ENCODE data around the gene GFER. TPM values are rescaled to one million over a fixed set of nuclear protein-coding genes. Genes with fewer than 3 reads are reported as not detected.
A peak's percentile ranks its signal among the peaks of the same experiment; 100 is the strongest.

GFER gene
- total and polyA plus RNA-seq, 8 donors, result 17.1 to 62.0 (median 25.9) TPM

GRCh38 chr16:1980770-1981087, 3.3 kb upstream of the GFER start:
- Histone ChIP-seq H3K27ac (no peak overlapping the region), H3K27me3 (no peaks in the 10 kb centered on the region), H3K9me3 (no peaks in the 10 kb centered on the region), H3K4me3 (no peak overlapping the region), H3K4me1 (peaks cover 0 to 17% (median 12%) of the 10 kb centered on the region in 3 donors), H3K36me3 (peaks cover 0 to 19% (median 10%) of the 10 kb centered on the region in 3 donors)
- ATAC-seq, result no peak
- WGBS, 2 donors, result 28 to 32% methylated on average over 16 of the region's 16 CpGs
- intact Hi-C loops (cut with DNase I), result no loop called here
- FAIRE-seq, result no peak
- TF ChIP-seq, protein P1, sequence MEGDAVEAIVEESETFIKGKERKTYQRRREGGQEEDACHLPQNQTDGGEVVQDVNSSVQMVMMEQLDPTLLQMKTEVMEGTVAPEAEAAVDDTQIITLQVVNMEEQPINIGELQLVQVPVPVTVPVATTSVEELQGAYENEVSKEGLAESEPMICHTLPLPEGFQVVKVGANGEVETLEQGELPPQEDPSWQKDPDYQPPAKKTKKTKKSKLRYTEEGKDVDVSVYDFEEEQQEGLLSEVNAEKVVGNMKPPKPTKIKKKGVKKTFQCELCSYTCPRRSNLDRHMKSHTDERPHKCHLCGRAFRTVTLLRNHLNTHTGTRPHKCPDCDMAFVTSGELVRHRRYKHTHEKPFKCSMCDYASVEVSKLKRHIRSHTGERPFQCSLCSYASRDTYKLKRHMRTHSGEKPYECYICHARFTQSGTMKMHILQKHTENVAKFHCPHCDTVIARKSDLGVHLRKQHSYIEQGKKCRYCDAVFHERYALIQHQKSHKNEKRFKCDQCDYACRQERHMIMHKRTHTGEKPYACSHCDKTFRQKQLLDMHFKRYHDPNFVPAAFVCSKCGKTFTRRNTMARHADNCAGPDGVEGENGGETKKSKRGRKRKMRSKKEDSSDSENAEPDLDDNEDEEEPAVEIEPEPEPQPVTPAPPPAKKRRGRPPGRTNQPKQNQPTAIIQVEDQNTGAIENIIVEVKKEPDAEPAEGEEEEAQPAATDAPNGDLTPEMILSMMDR (IDR thresholded peaks at IDR 0.05), result no peak
- peak in 1 of 6 donors; percentile 79 for DNase-seq

- WGBS, 2 donors, result 72 to 75% methylated on average over 6 of the region's 6 CpGs
- Histone ChIP-seq H3K36me3 (peaks cover 0 to 15% (median 4%) of the 10 kb centered on the region in 3 donors), H3K4me1 (peaks cover 0 to 17% (median 12%) of the 10 kb centered on the region in 3 donors), H3K4me3 (peak within 1 kb of the TSS in 1 of 4 donors; percentile 41), H3K9me3 (no peaks in the 10 kb centered on the region), H3K27me3 (no peaks in the 10 kb centered on the region), H3K27ac (peak within 1 kb of the TSS in 3 of 4 donors; percentile 8 to 32 (median 25))
- no peak for DNase-seq
- intact Hi-C loops (cut with DNase I), result no loop called here
- TF ChIP-seq, protein P1 (IDR thresholded peaks at IDR 0.05), result no peak
- no peak for ATAC-seq
- no peak for FAIRE-seq
These were observed 2.6 kb upstream of the GFER start, which contains the start of gene NOXO1 for GRCh38 chr16:1981398-1981836. TSS of gene NOXO1 (minus strand) at chr16:1981469. CDS start at chr16:1981179, 290 bp downstream.

DNA sequence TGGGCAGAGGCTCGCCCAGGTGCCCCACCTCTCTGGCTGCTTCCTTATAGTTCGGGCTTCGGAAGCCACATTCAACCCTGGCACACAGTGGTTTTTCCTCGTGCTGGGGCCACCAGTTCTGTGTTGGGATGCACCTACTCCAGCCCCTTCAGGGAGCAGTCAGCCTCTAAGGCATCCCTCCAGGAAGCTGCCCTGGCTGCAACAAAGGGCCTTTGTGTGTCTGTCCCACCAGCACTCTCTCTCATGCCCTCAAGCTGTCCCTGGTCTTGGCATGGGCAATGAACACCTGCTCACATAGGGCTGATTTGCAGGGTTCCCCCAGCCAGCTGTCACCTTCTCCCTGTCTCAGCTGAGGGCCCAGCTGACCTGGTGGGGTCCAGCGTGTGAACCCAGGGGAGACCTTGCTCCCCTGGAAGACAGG, 2.0 kb upstream of the GFER start:
- DNase-seq (peak in 1 of 6 donors; percentile 52), ATAC-seq (no peak), FAIRE-seq (no peak)
- Histone ChIP-seq H3K36me3 (peaks cover 0 to 13% (median 0%) of the 10 kb centered on the region in 3 donors), H3K4me3 (no peak overlapping the region), H3K27ac (peak overlapping the region in 3 of 4 donors; percentile 8 to 32 (median 25)), H3K4me1 (peaks cover 0 to 17% (median 12%) of the 10 kb centered on the region in 3 donors), H3K27me3 (no peaks in the 10 kb centered on the region), H3K9me3 (no peaks in the 10 kb centered on the region)
- intact Hi-C loops (cut with DNase I), result no loop called here
- 39 to 45% methylated on average over 5 of the region's 5 CpGs for WGBS, 2 donors
- TF ChIP-seq, protein P1 (IDR thresholded peaks at IDR 0.05), result no peak

- ATAC-seq (no peak), FAIRE-seq (no peak), DNase-seq (peak in 1 of 6 donors; percentile 39)
- Histone ChIP-seq H3K4me1 (peaks cover 0 to 17% (median 12%) of the 10 kb centered on the region in 3 donors), H3K4me3 (peak overlapping the region in 3 of 4 donors; percentile 84 to 95 (median 93)), H3K9me3 (no peaks in the 10 kb centered on the region), H3K36me3 (peaks cover 0 to 3% (median 0%) of the 10 kb centered on the region in 3 donors), H3K27ac (peak overlapping the region in 3 of 4 donors; percentile 47 to 78 (median 68)), H3K27me3 (no peaks in the 10 kb centered on the region)
- TF ChIP-seq, protein P1 (IDR thresholded peaks at IDR 0.05), result no peak
- 29 to 36% methylated on average over 19 of the region's 19 CpGs for WGBS, 2 donors
- intact Hi-C loops (cut with DNase I), result no loop called here
These were observed 926 bp upstream of the GFER start for GRCh38 chr16:1982991-1983543.

Measured in pancreas (tissue), 10 donors.